Hematopoietic multipotent progenitor cell treated with erythropoietin and hydrocortisone succinate and interleukin-3 and kit ligand, for 6 days (in vitro differentiated cells): ENCODE data around the gene TRPC4AP.
A peak's percentile ranks its signal among the peaks of the same experiment; 100 is the strongest.
"Not testable (repeated sequence)": the region's sequence is repeated elsewhere in the genome, so short reads cannot be mapped to it uniquely, and the experiment has no call there.

Experiments used
- DNase-seq: peaks from one replicate; pipeline ENCODE4 v3.0.0-alpha.2; 2015

TRPC4AP gene

DNA sequence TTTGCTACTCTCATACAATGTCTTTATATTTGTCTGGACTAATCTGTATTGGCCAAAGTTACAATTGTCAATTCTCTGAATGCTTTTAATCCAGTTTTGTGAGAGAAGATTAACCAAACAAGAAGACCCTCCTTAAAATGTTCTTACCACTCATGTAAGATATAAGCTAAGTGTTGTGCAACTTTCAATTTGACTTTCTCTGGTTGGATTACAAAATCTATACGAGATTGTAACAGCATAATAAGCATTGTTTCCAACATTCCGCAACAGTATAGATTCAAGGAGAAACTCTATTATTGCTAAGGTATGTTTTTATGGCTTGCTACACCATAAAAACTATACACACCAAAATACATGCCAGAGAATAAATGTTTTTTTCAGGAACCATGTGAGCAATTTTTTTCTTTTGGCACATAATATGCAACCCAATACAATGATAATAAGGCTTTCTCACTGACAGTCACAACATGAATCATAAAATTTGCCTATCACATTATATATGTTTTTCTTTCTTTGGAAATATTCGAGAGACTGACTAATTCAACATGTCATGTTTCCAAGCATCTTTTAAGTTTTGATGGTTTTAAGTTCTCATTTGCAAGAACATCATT, 12.2 kb upstream of the TRPC4AP start:
- no peak for DNase-seq

GRCh38 chr20:35101620-35102019, 9.0 kb upstream of the TRPC4AP start:
- no peak for DNase-seq

DNA sequence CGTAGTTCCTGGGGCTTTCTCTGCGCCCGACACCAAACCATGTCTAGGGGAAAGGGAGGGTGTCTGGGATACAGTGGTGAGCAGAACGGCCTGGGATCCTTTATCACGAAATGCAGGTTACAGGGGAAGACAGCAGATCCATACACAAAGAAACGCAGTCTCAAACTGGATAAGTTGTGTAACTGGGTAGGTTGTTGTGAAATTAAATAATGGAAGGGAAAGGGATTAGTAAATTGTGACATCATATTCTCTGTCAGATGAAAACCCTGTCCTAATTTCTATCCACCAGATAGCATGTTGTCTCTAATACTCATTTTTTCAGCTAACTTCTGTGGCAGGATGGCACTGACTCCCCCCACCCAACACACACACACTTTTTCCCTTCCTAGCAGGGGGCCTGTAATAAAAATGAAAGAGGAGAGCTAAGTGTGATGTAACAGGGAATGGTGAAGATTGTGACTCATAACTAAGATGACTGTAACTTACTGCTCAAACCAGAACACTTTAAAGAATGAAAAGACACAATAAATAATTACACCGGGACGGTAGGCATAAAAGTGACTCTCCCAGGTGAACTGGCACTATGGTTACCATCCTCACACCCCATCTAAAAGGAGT, 769 bp upstream of the TRPC4AP start:
- no peak for DNase-seq

GRCh38 chr20:35091816-35092523, 637 bp downstream of the TRPC4AP start:
- DNase-seq: peak; percentile 58

- DNase-seq: no peak
Measured at GRCh38 chr20:35088231-35089145, 4.1 kb downstream of the TRPC4AP start.

- DNase-seq: no peak
Measured at GRCh38 chr20:35087791-35088190, 4.8 kb downstream of the TRPC4AP start.

- no peak for DNase-seq
Measured at GRCh38 chr20:35087355-35087754, 5.3 kb downstream of the TRPC4AP start.

DNA sequence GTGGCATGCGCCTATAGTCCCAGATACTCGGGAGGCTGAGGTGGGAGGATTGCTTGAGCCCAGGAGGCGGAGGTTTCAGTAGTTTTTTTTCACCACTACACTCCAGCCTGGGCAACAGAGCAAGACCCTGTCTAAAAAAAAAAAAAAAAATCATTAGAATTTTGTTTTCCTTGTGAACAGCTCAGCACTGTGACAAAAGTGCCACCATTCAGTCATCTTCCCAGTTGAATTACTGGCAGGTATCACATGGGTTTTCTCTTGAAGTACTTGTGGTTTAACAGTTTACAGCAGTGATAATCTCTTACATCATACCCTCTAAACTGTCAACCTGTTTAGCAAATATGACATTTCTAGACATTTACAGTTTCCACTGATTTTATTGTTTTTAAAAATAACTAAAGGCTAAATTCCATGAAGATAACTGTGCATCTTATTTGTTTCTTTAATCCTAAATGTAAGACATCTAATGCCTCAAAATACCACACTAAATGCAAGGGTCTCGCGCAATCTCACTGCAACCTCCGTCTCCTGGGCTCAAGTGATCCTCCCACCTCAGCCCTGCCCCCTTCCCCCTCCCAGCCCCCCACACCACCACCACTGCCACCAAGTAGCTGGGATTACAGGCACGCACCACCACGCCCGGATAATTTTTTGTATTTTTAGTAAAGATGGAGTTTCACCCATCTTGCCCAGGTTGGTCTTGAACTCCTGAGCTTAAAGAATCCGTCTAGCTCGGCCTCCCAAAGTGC, 7.0 kb downstream of the TRPC4AP start:
- peak; percentile 70 for DNase-seq

DNA sequence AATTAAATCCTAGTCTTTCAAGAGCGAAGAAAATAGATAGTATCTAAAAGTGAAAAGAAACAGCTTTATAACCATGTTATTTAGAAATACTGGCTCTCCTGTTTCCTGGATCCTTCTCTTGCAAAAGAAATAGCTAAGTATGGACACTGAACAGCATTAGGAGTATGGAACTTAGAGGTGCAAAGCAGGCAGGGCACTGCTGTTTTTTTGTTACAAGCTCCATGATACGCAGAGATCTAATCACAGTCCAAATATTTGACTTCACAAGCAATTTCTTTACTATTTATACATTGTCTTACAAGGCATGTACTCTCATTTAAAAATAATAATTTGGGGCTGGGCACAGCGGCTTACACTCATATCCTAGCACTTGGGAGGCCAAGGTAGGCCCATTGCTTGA, 7.6 kb downstream of the TRPC4AP start:
- DNase-seq: no peak

- not testable (repeated sequence) for DNase-seq
Measured at GRCh38 chr20:35080348-35080642, 12.3 kb downstream of the TRPC4AP start.

- DNase-seq: no peak
Measured at GRCh38 chr20:35079472-35080347, 12.9 kb downstream of the TRPC4AP start.

DNA sequence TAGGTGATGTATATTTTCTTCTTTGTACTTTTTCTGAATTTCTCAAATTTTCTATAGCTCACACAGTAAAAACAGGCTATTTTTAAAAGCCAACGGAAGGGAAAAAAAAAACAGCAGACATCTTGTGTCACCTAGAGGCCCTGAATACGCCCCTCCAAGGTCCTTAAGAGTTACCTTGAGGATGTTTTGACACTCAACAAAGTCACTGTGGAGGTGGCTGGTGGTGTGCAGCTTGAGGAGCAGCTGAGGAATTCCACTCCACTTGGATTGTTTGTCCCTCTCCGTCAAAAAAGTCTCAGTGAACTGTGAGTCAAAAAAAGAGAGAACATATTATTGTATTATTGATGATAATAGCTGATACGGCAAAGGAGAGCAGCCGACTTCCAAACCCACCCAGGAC, 14.7 kb downstream of the TRPC4AP start:
- DNase-seq: no peak

GRCh38 chr20:35077341-35077740, 15.3 kb downstream of the TRPC4AP start:
- no peak for DNase-seq

DNA sequence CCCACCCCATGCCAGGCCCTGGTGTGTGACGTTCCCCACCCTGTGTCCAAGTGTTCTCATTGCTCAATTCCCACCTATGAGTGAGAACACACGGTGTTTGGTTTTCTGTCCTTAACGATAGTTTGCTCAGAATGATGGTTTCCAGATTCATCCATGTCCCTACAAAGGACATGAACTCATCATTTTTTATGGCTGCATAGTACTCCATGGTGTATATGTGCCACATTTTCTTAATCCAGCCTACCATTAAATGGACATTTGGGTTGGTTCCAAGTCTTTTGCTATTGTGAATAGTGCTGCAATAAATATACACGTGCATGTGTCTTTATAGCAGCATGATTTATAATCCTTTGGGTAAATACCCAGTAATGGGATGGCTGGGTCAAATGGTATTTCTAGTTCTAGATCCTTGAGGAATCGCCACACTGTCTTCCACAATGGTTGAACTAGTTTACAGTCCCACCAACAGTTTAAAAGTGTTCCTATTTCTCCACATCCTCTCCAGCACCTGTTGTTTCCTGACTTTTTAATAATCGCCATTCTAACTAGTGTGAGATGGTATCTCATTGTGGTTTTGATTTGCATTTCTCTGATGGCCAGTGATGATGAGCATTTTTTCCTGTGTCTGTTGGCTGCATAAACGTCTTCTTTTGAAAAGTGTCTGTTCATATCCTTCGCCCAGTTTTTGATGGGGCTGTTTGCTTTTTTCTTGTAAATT, 21.0 kb downstream of the TRPC4AP start:
- not testable (repeated sequence) for DNase-seq

- DNase-seq: no peak
Measured at GRCh38 chr20:35066194-35066593, 26.4 kb downstream of the TRPC4AP start.

DNA sequence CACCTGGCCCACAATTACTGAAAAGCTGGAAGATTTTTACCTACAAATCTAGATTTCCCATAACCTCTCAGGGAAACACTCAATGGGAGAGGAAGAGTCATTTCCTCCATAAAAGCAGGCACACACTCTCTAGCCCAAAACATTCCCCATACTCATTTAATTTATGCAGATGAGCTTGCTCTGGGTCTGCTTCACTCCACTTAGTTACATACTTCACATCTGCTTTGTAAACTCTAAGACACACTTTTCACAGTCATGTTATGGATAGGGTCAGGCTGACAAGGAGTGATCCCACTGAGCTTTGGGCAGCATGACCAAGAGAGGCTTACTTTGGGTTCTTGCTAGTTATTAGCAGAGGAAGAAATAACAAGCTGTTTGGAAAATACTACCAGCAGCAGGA, 27.4 kb downstream of the TRPC4AP start:
- no peak for DNase-seq

- no peak for DNase-seq
Measured at GRCh38 chr20:35063168-35063567, 29.4 kb downstream of the TRPC4AP start.

- DNase-seq: no peak
Measured at GRCh38 chr20:35062478-35062877, 30.1 kb downstream of the TRPC4AP start.

- DNase-seq: no peak
Measured at GRCh38 chr20:35060168-35060567, 32.4 kb downstream of the TRPC4AP start.

- DNase-seq: no peak
Measured at GRCh38 chr20:35059612-35060011, 33.0 kb downstream of the TRPC4AP start.

DNA sequence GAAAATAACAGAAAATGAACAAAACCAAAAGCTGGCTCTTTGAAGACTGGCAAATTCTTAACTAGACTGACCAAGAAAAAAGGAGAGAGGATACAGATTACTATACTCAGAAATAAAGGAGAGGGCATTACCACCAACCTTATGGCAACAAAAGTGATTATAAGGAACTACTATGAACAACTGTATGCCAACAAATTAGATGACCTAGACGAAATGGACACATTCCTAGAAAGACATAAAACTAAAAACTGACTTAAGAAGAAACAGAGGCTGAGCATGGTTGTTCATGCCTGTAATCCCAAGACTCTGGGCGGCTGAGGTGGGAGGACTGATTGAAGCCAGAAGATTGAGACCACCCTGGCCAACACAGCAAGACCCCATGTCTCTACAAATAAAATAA, 33.5 kb downstream of the TRPC4AP start:
- DNase-seq: no peak
